T47D (cell line): Measurements from ENCODE around the gene TRIM32.
A peak's percentile ranks its signal among the peaks of the same experiment; 100 is the strongest.
"Not testable (repeated sequence)": the region's sequence is repeated elsewhere in the genome, so short reads cannot be mapped to it uniquely, and the experiment has no call there.

Experiments used
- DNase-seq, 2 experiments: peaks; one replicate each; pipeline versions ENCODE4 v3.0.0 to v3.0.0-alpha.2; 2011 to 2012; ENCODE audit warnings: low read depth in 1 of 2, low spot score in 1 of 2
- JUND ChIP-seq: IDR thresholded peaks from 2 replicates; pipeline ENCODE4 v1.6.1; 2012; ENCODE audit warnings: low read depth
- in situ Hi-C: cut with HindIII; loops from 2 replicates; pipeline ENCODE4 v1.10.0; 2016; ENCODE audit warnings: low sequenced_read_pairs, low pct_unique_long_range_greater_than_20kb

The TRIM32 gene

GRCh38 chr9:116688806-116689485 is 1.8 kb downstream of the TRIM32 start:
- TF ChIP-seq JUND: no peak
- in situ Hi-C loops: no loop called here
- DNase-seq: no peak

DNA sequence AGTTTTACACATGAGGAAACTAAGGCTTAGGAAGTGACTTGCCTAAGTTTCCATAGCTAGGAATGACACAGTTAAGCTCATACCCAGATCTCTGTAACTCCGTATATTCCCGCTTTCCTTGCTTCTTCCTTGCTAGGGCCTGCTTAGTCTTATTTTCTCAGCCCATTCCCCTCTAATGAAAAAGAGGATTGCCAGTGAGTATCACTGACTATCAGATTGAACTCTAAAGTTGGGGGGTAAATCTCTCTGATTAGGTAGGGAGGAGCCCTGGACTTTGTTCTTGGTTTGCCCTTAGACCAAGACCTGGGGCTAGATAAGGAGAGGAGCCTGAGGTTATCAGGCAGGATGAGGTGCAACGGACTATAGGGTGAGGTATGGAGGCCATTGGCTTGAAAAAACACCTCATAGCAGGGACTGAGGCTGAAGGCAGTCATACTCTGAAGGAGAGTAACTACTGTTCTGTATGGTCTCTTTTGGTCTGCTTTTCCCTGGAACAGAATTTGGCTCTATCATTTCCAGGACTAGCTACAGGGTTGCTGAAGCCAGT is 2.5 kb downstream of the TRIM32 start:
- no peak for DNase-seq
- TF ChIP-seq JUND: no peak
- in situ Hi-C loops: no loop called here

GRCh38 chr9:116690805-116691204 is 3.7 kb downstream of the TRIM32 start:
- in situ Hi-C loops, DNase-seq: not testable (repeated sequence)

DNA sequence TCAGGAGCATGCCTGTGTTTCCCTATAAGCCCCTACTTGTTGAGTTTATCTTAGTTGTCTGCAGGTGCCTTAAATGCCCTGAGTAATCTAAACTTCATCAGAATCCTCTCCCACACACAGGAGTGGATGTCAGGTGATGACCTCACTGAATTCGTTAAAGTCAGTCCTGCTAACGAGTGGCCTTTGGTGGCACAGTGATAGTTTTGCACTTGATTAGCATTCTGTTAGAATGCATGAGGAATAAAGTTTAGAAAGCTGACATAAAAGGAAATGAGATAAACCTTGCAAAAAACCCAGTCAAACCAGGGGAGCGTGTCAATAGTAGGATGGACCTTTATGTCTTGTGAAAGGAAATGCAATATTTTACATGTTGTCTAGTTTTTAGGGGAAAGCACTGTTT is 4.5 kb downstream of the TRIM32 start:
- no peak for TF ChIP-seq JUND
- no peak for DNase-seq
- in situ Hi-C loops: no loop called here

- TF ChIP-seq JUND: no peak
- no peak for DNase-seq
- in situ Hi-C loops: no loop called here
Observed at GRCh38 chr9:116692616-116693015, 5.5 kb downstream of the TRIM32 start.

DNA sequence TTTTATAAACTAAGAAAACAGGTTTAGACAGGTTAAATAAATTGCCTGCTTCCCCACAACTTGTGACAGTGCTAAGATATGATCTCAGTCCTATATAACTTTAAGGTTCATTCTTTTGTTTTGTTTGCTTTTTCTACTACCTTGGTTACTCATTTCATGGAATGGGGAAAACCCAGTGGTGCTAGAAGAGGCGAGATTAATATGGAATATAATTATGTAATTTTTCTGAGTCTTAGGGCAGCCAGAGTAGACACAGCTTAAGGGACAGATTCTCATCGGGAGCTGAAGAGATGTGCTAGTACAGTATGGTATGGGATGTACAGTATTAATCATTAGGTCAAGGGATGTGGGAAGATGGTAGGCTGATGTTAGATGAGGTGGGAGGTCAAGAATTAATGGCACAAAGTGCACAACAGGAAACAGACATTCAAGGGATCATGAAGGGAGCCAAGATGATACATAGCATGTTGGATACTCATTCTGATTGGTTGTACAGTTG is 6.2 kb downstream of the TRIM32 start:
- peak; percentile 44; the same call in 1 of the 2 replicates for TF ChIP-seq JUND
- in situ Hi-C loops: no loop called here

DNA sequence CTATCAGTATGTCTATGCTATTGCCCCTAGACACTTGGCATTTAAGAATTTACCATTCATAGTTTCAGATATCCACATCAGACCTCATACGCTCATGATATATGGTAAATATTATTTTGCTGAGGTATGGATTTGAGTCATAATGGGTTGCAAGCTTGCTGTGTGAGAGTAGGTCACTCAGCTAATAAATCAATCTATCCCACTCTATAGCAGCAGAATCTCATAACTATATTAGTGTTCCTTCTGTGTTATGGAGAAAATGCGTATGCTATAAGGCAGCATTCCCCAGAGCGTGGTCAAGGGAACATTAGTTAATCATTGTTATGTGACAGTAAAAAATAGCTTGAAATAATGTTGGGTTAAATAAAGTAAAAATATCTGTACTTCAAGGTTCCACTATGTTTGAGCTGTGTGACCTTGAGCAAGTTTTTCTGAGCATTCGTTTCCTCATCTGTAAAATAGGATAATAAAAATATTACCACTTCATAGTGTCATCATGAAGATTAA is 7.7 kb downstream of the TRIM32 start:
- in situ Hi-C loops: no loop called here
- DNase-seq: no peak
- no peak for TF ChIP-seq JUND

More for the DNA sequence above, 6.2 kb downstream of the TRIM32 start:
- peak; percentile 47 to 78 for DNase-seq

- no peak for TF ChIP-seq JUND
- no peak for DNase-seq
- in situ Hi-C loops: no loop called here
Observed at GRCh38 chr9:116695438-116695837, 8.3 kb downstream of the TRIM32 start.

GRCh38 chr9:116697362-116697761 is 10.3 kb downstream of the TRIM32 start:
- in situ Hi-C loops: no loop called here
- DNase-seq: no peak

GRCh38 chr9:116697887-116698286 is 10.8 kb downstream of the TRIM32 start:
- in situ Hi-C loops: no loop called here
- no peak for TF ChIP-seq JUND
- no peak for DNase-seq

More at GRCh38 chr9:116697362-116697761, 10.3 kb downstream of the TRIM32 start:
- no peak for TF ChIP-seq JUND

DNA sequence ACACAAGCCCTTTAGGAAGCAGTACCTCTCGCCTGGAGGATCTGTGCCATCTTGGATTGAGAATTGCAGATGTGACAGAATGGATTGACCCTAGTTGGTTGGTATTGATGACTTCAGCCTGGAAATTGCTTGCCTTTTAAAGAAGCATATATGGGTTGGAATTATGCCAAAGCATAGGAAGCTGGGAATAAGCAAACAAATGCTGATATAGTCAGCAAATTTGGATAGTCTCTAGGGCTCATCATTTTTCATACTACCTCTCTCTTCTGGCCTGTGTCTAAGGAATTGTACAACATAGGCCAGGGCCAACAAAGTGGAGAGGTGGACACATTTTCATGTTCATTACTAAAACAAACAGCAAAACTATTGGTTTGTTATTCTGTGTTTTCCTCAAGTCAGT is 13.2 kb downstream of the TRIM32 start:
- DNase-seq: no peak
- in situ Hi-C loops: no loop called here
- TF ChIP-seq JUND: no peak

DNA sequence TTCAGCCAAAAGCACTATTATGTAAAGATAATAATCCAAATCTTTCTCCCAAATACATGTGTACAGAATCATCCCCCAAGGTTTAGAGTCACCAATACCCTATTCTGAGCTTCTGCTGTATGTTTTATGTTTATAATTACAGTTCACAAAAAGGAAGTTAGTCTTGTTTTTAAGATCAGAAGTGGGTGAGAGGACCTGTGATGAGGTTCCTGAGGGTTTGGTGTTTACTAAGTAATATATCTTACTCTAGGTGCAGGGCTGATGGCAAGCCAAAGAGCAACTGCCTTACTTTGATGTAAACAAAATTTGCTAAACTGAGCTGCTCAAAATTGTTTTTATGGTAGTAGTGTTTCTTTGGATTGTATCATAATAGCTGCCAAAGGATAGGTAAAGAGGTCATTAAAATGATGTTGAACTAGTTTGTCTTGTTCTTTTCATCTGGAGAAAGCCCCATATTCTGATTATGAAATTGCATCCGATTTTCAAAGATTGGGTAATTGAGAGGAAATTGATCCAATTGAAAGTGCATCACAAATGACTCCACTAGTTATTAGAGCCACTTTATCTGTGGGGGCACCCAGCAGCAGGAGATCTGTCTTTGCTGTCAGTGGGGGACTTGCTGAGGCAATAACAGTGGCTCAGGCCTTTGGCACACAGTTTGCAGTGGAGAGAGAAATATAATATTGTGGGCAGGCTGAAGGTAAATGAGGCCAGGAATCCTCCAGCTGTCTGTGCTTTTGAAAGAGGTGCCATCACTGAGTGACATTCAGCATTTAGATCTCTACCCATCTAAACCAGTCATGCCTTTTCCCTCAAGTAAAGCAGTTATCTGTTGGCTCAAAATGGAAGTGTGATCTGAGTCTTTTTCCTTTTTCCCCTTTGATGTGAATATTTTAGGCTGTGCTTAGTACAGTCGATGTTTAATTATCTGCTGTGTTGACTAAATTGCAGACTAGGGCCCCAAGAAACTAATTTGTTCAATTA is 14.1 kb downstream of the TRIM32 start:
- TF ChIP-seq JUND: no peak
- in situ Hi-C loops: no loop called here
- DNase-seq: no peak
